Measurements from ENCODE around the gene PASK. TPM values are rescaled to one million over a fixed set of nuclear protein-coding genes. Genes with fewer than 3 reads are reported as not detected.

PASK gene
- total RNA-seq, 4 donors from 2014 or later: 4.1 to 8.1 (median 5.9) TPM

- TF ChIP-seq POLR2A (IDR thresholded peaks at IDR 0.05): no peak
- no peak for TF ChIP-seq EP300 (IDR thresholded peaks at IDR 0.05)
- no peak for TF ChIP-seq CTCF (IDR thresholded peaks at IDR 0.05)
- DNase-seq (ENCODE audit: low spot score in 2 of 2): no peak
- Histone ChIP-seq H3K4me3 (no peak overlapping the region), H3K9me3 (no peaks in the 10 kb centered on the region), H3K27ac (no peak overlapping the region), H3K4me1 (no peaks in the 10 kb centered on the region), H3K27me3 (no peaks in the 10 kb centered on the region), H3K36me3 (peaks cover 0 to 35% (median 4%) of the 10 kb centered on the region in 3 donors)
- WGBS, 2 donors: 96 to 97% methylated on average over 9 to 10 of the region's 10 CpGs
Measured at GRCh38 chr2:241133436-241133820, 15.8 kb downstream of the PASK start.

DNA sequence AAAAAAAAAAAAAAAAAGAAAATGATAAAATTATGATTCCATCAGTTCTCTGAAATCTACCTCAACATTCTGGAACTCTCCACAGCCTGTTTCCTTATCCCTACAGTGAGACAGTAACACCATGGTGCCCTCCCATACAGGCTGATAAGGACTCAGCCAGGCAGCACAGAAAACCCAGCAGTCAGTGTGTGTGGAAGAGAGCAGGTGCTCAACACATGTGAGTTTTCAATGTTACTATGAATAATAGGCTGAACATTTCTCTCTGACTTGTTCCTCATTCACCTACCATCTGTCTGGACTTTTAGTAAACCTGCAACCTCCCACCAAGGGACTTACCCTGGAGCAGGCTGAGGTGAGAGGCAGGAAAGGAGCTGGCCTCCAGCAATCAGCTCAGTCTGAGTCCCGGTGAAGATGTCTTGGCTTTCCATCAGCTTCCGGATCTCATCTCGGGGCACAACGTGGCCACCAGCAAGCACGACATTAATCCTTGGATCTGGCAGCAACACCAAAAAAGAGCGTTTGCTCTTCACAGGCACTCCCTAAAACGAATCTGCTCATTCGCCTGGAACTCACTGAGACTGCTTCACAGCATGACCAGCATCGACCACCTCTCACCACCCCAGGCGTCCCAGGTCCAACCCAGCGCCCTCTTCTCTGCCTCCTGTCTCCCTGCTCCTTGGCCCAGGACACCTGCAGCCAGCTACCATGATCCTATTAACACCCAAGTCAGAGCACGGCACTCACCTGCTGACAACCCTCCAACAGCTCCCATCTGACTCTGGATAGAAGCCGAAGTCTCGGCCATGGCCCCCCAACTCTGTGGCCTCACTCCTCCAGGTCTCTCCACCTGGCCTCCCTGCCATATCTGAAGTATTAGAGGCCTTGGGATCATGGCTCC lies 16.5 kb downstream of the PASK start:
- DNase-seq (ENCODE audit: low spot score in 2 of 2): no peak
- Histone ChIP-seq H3K27me3 (no peaks in the 10 kb centered on the region), H3K27ac (no peak overlapping the region), H3K4me1 (no peaks in the 10 kb centered on the region), H3K9me3 (no peaks in the 10 kb centered on the region), H3K4me3 (no peak overlapping the region), H3K36me3 (peaks cover 0 to 33% (median 1%) of the 10 kb centered on the region in 3 donors)
- no peak for TF ChIP-seq EP300 (IDR thresholded peaks at IDR 0.05)
- TF ChIP-seq CTCF (IDR thresholded peaks at IDR 0.05): no peak
- no peak for TF ChIP-seq POLR2A (IDR thresholded peaks at IDR 0.05)
- WGBS, 2 donors: 90 to 95% methylated on average over 14 of the region's 14 CpGs

DNA sequence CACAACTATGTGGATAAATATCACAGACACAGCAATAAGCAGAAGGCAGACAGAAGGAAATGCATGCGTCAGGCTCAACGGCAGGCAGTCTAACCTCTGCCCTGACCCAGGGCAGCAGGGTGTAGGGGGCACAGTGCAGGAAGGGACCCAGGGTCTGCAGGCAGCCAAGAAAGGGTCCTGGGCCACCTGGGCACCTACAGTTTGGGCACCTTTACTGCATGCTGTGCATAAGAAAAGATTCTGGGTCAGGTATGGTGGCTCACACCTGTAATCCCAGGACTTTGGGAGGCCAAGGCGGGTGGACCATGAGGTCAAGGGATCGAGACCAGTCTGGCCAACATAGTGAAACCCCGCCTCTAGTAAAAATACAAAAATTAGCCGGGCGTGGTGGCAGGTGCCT lies 17.7 kb downstream of the PASK start:
- Histone ChIP-seq H3K36me3 (peaks cover 0 to 26% (median 0%) of the 10 kb centered on the region in 3 donors), H3K4me1 (no peaks in the 10 kb centered on the region), H3K9me3 (no peaks in the 10 kb centered on the region), H3K4me3 (no peak overlapping the region), H3K27me3 (no peaks in the 10 kb centered on the region), H3K27ac (no peak overlapping the region)
- no peak for DNase-seq (ENCODE audit: low spot score in 2 of 2)
- TF ChIP-seq EP300 (IDR thresholded peaks at IDR 0.05): no peak
- TF ChIP-seq CTCF (IDR thresholded peaks at IDR 0.05): no peak
- TF ChIP-seq POLR2A (IDR thresholded peaks at IDR 0.05): no peak
- WGBS, 2 donors: 90 to 97% methylated on average over 7 of the region's 7 CpGs

GRCh38 chr2:241130316-241130715 lies 19.0 kb downstream of the PASK start:
- H3K36me3 ChIP-seq: peaks cover 0 to 23% (median 0%) of the 10 kb centered on the region in 3 donors
- no peak for DNase-seq (ENCODE audit: low spot score in 2 of 2)
- TF ChIP-seq CTCF (IDR thresholded peaks at IDR 0.05) (no peak), POLR2A (IDR thresholded peaks at IDR 0.05) (no peak), EP300 (IDR thresholded peaks at IDR 0.05) (no peak)
- H3K9me3 ChIP-seq: no peaks in the 10 kb centered on the region
- no peak overlapping the region for H3K4me3 ChIP-seq
- no peaks in the 10 kb centered on the region for H3K4me1 ChIP-seq
- H3K27me3 ChIP-seq: no peaks in the 10 kb centered on the region
- H3K27ac ChIP-seq: no peak overlapping the region
- WGBS, 2 donors: 93 to 94% methylated on average over 13 to 16 of the region's 16 CpGs

DNA sequence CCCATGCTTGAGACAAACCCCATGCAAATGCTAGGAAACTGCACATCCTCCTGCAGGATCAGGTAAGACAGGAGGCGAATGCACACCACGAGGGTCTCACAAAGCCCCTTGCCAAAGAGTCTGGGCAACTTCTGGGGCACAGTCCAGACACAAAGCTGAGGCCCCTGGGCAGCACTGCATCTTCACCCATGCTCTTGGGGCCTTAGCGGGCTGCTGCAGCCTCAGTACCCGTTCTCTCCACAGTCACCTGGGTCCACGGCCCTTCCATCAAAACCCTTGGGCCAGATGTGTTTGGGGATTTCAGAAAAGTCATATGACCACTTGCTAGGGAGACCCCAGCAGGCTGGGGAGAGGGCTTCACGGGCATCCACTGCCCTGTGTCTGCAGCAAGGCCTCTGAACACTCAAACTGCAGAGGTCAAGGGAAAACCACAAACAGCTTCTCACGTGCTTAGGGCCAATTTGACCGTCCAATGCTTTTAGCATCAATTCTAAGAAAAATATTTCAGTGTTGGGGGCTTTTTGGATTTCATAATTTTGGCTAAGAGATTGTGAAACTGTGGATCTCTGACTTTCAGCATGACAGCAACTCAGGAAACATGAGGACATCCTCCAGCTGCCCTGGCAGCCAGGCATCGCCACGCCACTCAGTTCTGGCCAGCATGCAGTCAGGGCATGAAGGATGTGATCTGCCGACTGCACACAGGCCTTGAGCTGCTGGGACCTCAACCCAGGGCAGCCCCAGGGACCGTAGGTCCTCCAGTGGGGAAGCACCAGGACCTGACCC lies 20.0 kb downstream of the PASK start:
- no peaks in the 10 kb centered on the region for H3K4me1 ChIP-seq
- 87 to 89% methylated on average over 10 to 12 of the region's 12 CpGs for WGBS, 2 donors
- no peak overlapping the region for H3K27ac ChIP-seq
- H3K4me3 ChIP-seq: no peak overlapping the region
- DNase-seq (ENCODE audit: low spot score in 2 of 2): no peak
- TF ChIP-seq CTCF (IDR thresholded peaks at IDR 0.05) (no peak), EP300 (IDR thresholded peaks at IDR 0.05) (no peak), POLR2A (IDR thresholded peaks at IDR 0.05) (no peak)
- no peaks in the 10 kb centered on the region for H3K9me3 ChIP-seq
- no peaks in the 10 kb centered on the region for H3K27me3 ChIP-seq
- H3K36me3 ChIP-seq: peaks cover 0 to 18% (median 0%) of the 10 kb centered on the region in 3 donors

Data from tibial nerve (tissue), 4 donors.